LHCN-M2 (cell line): ENCODE results near the gene MIPOL1. TPM values are rescaled to one million over a fixed set of nuclear protein-coding genes. Genes with fewer than 3 reads are reported as not detected.
"Not testable (repeated sequence)": the region's sequence is repeated elsewhere in the genome, so short reads cannot be mapped to it uniquely, and the experiment has no call there.

Source experiments
- DNase-seq: peaks from one replicate; pipeline ENCODE4 v3.0.0-alpha.2; 2012; ENCODE audit warnings: low read depth
- total RNA-seq: library from RNA; depleted of rRNA; stranded (reverse); fragments of >200 nt; gene quantifications from 2 replicates; pipeline ENCODE4 v1.2.3, GENCODE V29; 2014

MIPOL1 gene
- total RNA-seq, 1 experiment from 2014 or later, result 9.9 TPM

DNA sequence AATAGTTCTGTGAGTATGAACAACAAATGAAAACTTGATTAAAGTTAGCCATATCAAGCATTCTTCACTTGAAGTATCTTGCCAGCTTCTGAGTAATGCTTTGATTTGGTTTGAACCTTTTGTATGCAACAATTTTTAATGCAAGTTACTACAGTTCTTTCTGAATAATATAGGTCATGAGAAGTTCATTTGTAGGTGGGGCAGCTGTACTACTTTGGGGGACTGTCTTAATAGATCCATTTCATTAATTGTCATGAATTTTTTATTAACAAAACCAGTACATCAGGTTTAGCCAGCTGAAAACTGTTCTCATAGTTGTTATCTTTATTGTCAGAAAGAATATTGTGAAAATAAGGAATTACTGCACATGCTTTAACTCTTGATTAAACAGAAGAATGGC is 254.6 kb downstream of the MIPOL1 start:
- no peak for DNase-seq

GRCh38 chr14:37453985-37454384 is 256.2 kb downstream of the MIPOL1 start:
- no peak for DNase-seq

GRCh38 chr14:37457334-37457733 is 259.6 kb downstream of the MIPOL1 start:
- no peak for DNase-seq

DNA sequence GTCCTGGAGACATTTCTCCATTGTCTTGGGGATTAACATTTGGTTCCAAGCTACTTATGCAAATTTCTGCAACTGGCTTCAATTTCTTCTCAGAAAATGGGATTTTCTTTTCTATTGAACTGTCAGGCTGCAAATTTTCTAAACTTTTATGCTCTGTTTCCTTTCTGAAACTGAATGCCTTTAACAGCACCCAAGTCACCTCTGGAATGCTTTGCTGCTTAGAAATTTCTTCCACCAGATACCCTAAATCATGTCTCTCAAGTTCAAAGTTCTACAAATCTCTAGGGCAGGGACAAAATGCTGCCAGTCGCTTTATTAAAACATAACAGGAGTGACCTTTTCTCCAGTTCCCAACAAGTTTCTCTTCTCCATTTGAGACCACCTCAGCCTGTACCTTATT is 264.7 kb downstream of the MIPOL1 start:
- not testable (repeated sequence) for DNase-seq

- no peak for DNase-seq
Observed at GRCh38 chr14:37464192-37464858, 266.6 kb downstream of the MIPOL1 start.

- DNase-seq, result no peak
Observed at GRCh38 chr14:37466003-37466622, 268.4 kb downstream of the MIPOL1 start.

- DNase-seq, result no peak
Observed at GRCh38 chr14:37466623-37467088, 268.9 kb downstream of the MIPOL1 start.

DNA sequence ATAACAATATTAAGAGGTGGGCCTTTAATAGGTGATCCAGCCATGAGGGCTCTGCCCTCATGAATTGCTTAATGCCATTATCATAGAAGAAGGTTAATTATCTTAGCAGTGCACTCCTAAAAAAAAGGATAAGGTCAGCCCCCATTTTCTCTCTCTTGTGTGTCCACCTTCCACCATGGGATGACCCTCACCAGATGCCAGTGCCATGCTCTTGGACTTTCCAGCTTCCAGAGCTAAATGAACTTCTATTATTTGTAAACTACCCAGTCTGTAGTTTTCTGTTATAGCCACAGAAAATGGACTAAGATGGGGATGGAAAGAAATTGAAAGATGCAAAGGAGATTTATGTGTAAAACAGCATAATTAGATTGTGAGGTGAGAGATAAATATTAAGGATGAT is 271.9 kb downstream of the MIPOL1 start:
- no peak for DNase-seq

DNA sequence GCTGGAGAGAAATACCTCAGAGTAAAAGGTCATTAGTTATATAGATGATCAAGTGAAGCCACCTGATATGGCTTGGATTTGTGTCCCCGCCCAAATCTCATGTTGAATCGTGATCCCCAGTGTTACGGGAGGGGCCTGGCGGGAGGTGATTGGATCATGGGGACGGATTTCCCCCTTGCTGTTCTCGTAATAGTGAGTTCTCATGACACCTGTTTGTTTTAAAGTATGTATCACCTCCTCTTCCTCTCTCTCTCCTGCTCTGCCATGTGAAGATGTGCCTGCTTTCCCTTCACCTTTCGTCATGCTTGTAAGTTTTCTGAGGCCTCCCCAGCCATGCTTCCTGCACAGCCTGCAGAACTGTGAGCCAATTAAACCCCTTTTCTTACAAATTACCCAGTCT is 272.5 kb downstream of the MIPOL1 start:
- DNase-seq, result no peak

GRCh38 chr14:37472906-37473305 is 275.2 kb downstream of the MIPOL1 start:
- DNase-seq, result no peak

GRCh38 chr14:37474191-37474590 is 276.5 kb downstream of the MIPOL1 start:
- no peak for DNase-seq

- DNase-seq, result no peak
Observed at GRCh38 chr14:37480446-37481290, 282.9 kb downstream of the MIPOL1 start.

DNA sequence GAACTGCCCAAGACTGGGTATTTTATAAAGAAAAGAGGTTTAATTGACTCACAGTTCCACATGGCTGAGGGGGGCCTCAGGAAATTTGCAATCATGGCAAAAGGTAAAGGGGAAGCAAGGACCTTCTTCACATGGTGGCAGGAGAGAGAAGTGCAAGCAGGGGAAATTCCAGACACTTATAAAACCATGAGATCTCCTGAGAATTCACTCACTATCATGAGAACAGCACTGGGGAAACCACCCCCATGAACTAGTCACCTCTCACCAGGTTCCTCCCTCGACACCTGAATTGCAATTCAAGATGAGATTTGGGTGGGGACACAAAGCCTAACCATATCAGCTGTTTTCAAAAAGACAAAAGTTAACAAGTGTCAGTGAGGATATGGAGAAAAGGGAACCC is 284.7 kb downstream of the MIPOL1 start:
- DNase-seq, result no peak

DNA sequence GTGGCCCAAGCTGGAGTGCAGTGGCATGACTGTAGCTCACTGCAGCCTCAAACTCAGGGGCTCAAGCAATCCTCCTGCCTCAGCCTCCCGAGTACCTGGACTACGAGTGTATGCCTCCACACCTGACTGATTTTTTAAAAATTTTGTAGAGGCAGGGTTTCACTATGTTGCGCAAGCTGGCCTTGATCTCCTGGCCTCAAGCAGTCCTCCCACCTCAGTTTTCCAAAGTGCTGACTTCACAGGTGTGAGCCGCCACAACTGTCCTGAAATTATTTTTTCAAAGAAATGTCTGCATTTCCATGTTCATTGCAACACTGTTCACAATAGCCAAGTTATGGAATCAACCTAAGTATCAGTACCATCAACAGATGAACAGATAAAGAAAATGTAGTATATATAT is 285.9 kb downstream of the MIPOL1 start:
- DNase-seq, result no peak

DNA sequence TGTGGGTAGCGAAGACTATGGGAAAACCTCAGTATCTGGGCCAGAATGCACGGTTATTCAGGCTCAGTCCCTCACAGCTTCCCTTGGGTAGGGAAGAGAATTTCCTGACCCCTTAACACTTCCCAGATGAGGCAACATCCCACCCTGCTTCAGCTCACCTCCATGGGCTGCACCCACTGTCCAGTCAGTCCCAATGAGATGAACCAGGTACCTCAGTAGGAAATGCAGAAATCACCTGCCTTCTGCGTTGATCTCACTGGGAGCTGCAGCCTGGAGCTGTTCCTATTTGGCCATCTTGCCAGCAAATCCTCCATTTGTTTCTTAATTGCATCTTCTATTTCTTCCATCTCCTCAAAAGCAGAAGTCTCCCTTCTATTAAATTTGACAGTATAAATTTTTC is 292.9 kb downstream of the MIPOL1 start:
- no peak for DNase-seq

GRCh38 chr14:37491076-37491475 is 293.3 kb downstream of the MIPOL1 start:
- no peak for DNase-seq

DNA sequence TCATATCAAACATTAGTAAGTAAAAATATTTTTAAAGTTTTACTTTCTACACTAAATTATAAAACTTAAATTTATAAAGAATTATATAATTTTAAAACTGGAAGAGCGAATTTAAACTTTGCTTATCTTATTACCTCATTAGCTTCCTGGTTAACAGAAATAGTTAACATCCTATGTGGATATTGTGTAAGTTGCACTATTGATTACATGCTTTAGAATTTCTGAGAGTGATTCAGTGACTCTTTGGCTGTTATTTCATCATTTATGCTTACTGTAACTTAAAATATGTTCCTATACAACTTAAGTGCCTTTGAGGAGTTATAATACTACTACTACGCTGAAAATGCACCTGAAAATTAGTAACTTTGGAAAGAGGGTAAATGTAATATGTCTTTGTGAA is 295.9 kb downstream of the MIPOL1 start:
- DNase-seq, result no peak

DNA sequence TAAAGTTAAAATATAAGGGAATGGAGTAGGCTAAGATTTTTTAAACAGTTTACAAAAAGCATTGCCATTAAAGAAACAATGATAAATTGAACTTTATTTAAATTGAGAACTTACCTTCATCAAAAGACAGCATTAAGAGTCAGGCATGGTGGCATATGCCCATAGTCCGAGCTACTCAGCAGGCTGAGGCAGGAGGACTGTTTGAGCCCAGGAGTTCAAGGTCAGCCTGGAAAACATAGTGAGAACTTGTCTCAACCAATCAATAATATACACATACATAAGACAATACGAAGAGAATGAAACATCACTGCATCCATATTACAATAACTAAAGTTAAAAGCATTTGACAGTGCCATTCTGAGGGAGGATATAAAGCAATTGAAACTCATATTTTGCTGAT is 299.7 kb downstream of the MIPOL1 start:
- DNase-seq, result no peak

GRCh38 chr14:37501877-37502276 is 304.1 kb downstream of the MIPOL1 start:
- no peak for DNase-seq

DNA sequence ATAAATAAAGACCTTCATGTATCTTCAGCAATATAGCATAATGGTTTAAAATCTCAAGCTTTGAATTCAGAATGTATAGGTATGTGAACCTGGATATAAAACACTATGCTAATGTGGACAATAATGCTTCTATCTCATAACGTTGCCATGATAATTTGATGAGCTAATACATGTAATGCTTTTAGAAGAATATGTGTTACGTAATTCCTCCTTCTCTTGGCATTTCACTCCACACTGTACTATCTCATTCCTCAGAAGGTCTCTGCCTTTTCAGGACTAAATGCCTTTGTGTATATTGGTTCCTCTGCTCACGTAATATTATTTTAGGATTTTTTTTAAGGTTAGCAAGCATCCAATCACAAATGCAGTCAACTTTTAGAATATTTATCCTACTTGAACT is 310.8 kb downstream of the MIPOL1 start:
- no peak for DNase-seq

DNA sequence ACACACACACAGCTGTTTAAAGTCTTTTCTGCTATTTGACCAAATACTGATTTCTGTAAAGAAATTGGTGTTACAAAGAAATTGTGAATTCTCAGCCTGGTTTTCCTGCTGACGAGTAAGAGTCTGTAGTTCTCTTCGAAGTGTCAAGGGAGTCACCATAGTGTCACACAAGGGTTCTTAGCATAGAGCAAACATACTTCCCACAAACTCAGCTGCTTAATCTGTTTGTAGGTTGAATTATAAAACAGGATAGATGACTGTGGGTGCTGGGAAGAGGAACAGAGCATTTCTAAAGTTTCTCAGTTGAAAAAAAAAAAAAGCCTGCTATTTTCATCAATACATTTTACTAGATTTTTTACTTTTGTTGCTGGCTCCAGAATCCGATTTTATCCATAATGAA is 314.4 kb downstream of the MIPOL1 start:
- no peak for DNase-seq

DNA sequence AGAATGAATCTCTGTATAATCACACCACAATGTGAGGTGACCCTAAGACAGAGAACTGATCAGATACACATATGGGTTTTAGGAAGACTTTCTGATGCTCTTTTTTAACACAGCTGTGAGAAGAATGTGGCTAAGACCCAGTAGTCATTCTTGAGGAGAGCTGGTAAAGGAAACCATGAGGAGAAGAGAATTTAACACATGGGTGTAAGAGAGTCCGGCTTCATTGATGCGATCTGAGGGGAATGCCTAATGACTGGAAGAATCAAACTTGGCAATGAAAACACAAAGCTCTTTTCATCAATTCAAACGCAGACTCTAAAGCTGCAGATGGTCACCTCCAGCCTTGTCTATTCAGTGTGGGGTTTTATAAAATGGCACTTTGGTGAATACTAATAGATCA is 318.0 kb downstream of the MIPOL1 start:
- DNase-seq, result no peak

- no peak for DNase-seq
Observed at GRCh38 chr14:37526994-37527393, 329.3 kb downstream of the MIPOL1 start.
